GF-D8 (cell line): Measurements from ENCODE around the gene DTNB.

Experiments
- DNase-seq: peaks from one replicate; lab custom pipeline; 2025; lab: John Stamatoyannopoulos, UW

Gene DTNB

GRCh38 chr2:25454824-25455611, 218.4 kb downstream of the DTNB start:
- DNase-seq = no peak

GRCh38 chr2:25453199-25453905, 220.0 kb downstream of the DTNB start:
- no peak for DNase-seq

GRCh38 chr2:25448808-25449207, 224.6 kb downstream of the DTNB start:
- no peak for DNase-seq

- no peak for DNase-seq
Measured at GRCh38 chr2:25447018-25447417, 226.4 kb downstream of the DTNB start.

GRCh38 chr2:25446122-25446521, 227.3 kb downstream of the DTNB start:
- no peak for DNase-seq

- DNase-seq = no peak
Measured at GRCh38 chr2:25445464-25445863, 227.9 kb downstream of the DTNB start.

GRCh38 chr2:25444608-25445270, 228.6 kb downstream of the DTNB start:
- no peak for DNase-seq

GRCh38 chr2:25443766-25444165, 229.6 kb downstream of the DTNB start:
- no peak for DNase-seq

- DNase-seq = no peak
Measured at GRCh38 chr2:25441353-25441752, 232.0 kb downstream of the DTNB start.

- no peak for DNase-seq
Measured at GRCh38 chr2:25438793-25439192, 234.6 kb downstream of the DTNB start.

GRCh38 chr2:25437881-25438662, 235.3 kb downstream of the DTNB start:
- DNase-seq = no peak

GRCh38 chr2:25435421-25435820, 238.0 kb downstream of the DTNB start:
- no peak for DNase-seq

- no peak for DNase-seq
Measured at GRCh38 chr2:25431604-25432003, 241.8 kb downstream of the DTNB start.

- no peak for DNase-seq
Measured at GRCh38 chr2:25430556-25430955, 242.8 kb downstream of the DTNB start.

- no peak for DNase-seq
Measured at GRCh38 chr2:25426326-25426725, 247.1 kb downstream of the DTNB start.

- DNase-seq = no peak
Measured at GRCh38 chr2:25424426-25425028, 248.8 kb downstream of the DTNB start.

GRCh38 chr2:25421820-25422411, 251.5 kb downstream of the DTNB start:
- DNase-seq = no peak

GRCh38 chr2:25421289-25421688, 252.1 kb downstream of the DTNB start:
- peak; percentile 43 for DNase-seq

- DNase-seq = peak; percentile 43
Measured at GRCh38 chr2:25420820-25421237, 252.5 kb downstream of the DTNB start.

GRCh38 chr2:25419678-25420242, 253.6 kb downstream of the DTNB start:
- DNase-seq = no peak
